SKM-1 treated with dmso at 0.1 percent for 144 hours (cell line): ENCODE results near the gene RARB.

Source experiments
- DNase-seq: peaks from one replicate; lab custom pipeline; 2025; ENCODE audit not compliant: unreplicated experiment; lab: John Stamatoyannopoulos, UW

The RARB gene

GRCh38 chr3:25471081-25471768, 43.2 kb downstream of the RARB start:
- no peak for DNase-seq

DNA sequence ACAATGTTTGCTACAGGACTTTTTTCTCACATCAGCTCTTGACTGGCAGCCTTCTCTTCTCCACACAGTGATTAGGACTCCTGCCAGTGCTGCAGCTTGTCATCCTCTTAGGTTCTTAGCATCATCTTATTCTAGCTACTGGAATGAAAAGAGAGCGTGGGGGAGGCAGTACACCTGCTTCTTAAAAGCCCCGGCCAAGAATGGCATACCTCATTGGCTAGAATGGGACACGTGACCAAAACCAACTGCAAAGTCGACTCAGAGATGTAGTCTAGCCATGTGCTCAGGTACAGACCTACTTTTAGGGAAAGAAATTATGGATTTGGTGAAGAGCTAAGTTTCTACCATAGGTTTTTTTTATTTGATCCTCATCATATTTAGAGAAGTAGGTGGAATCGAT, 44.1 kb downstream of the RARB start:
- DNase-seq, result no peak

DNA sequence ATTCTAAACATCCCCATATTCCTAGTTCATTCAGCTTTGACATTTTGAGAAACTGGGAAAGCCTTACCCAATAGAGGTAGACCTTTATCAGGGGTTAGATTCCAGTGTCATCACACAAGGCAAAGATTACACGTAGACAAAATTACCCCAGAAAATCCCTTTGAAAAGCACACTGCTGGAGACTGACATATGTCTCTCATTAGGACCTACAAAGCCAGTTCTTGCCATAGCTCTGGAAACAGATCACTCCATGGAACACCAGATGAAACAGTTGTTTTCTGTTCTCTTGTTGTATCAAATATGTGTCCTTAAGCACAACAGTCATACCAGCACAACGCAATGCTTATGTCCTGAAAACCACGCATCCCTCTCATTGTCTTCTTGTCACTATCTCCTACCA, 44.7 kb downstream of the RARB start:
- DNase-seq, result no peak

DNA sequence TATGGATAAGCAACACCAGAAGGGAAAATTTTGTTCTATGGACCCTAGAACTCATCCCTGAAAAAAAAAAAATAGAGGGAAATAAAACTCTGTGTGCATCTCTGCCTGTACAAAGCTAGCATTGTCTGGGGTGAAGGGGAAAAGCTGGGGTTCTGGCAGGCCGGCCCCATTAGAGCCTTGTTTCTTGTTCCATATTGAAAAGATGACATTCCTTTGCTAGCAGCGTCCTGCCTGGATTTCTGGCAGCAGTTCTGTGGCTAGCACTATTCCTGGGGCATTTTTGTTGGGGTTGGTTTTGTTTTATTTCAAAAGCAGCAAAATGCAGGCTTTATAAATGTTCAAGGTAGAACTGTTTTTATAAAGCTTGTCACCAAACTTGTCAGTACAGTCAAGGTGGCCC, 45.2 kb downstream of the RARB start:
- no peak for DNase-seq

DNA sequence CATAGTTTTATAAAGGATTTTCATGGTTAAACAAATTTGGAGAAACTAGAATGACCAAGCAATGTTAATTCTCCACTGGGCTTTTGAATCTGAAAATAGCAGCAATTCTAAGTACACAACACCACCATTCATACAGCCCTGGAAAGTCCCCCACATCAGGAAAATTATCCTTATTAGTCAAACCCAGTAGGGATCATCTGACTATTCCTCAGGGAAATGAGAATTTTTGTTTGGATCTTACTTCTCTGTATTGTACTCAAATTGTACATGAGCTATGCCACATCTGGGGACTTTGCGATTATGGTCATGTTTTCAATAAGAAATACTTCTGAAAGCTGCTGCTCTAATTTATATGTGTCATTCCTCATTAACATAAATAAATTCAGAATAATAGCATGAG, 46.0 kb downstream of the RARB start:
- no peak for DNase-seq

DNA sequence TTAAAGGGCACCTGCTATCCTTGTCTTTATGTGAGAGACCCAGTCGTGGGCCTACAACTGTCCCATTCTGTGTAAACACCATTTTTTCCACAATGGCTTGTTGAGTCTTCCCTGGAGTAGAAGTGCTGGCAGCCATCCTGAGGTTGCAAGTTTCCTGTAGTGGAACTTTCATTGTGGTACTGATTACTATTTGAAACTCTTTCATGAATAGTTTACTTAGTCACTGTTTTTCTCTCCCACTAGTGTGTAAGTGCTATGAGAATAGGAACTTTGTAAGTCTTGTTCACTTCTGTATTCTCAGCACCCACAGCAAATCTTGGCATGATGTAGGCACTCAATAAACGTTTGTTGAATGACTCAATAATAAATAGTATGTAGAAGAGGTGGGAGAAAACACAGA, 48.6 kb downstream of the RARB start:
- DNase-seq, result no peak

DNA sequence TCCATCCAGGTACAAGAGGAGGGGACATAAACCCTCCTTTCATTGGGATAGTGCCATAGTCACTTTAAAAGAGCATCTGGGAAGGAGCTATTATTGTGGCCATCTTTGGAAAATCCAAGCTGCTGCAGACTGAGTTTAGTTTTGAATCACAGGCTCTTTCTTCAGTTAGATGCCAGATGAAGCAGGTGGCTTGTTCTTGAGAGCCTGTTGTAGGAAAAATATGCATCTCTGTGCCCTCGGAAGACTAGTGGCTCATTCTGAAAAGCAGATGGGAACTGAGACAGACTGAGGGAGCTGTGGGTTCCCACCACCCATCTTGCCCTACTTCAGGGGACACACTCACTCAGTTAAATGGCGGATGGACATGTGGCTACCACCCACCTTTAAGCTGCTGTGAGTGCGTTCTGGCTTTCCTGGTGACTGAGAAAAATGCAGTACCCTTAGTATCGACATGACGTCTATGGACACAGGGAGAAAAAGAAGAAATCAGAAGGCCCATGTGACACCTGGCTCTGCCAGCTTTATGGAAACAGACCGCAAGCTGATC, 50.2 kb downstream of the RARB start:
- DNase-seq, result no peak

GRCh38 chr3:25478964-25479726, 51.1 kb downstream of the RARB start:
- DNase-seq, result no peak

- DNase-seq, result no peak
Observed at GRCh38 chr3:25479727-25480010, 51.6 kb downstream of the RARB start.

- no peak for DNase-seq
Observed at GRCh38 chr3:25480811-25481210, 52.7 kb downstream of the RARB start.

- DNase-seq, result no peak
Observed at GRCh38 chr3:25481386-25481785, 53.3 kb downstream of the RARB start.

- no peak for DNase-seq
Observed at GRCh38 chr3:25483456-25483855, 55.4 kb downstream of the RARB start.

DNA sequence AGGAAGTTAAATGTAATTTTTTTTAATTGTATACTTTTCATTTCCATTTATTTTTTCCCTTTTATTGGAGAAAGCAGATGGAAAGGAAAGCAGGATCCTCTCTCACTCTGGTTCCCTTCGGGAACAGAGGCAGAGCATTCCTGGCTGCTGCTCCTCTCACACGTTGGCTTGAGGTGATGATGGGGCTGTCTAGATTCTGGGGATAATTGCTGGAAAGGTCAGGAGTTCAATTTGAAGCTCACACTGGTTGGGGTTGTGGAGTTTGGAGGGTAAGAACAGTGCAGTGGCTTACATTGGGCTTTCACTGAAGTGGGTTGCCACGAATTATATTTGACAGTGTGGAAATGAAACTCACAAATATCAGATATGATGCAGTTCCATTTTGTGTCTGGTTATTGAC, 57.6 kb downstream of the RARB start:
- no peak for DNase-seq

DNA sequence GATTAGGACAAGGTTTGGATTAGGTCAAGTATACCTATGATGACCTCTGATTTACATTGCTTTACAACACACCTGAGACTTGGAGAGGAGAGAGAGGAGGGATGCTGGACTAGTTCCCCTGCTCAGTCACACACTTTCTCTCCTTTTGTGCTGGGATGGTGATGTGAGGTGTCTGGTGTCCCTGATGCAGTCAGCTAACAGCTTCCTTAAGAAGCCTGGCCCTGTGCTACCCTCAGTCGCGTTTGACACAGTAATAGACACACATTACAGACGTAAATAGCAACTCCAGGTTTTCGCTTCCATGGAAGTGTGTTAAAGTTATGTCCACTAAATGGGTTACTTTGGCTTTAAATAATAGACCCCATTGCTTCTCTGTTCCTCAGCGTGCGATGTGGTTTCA, 58.9 kb downstream of the RARB start:
- DNase-seq, result no peak

DNA sequence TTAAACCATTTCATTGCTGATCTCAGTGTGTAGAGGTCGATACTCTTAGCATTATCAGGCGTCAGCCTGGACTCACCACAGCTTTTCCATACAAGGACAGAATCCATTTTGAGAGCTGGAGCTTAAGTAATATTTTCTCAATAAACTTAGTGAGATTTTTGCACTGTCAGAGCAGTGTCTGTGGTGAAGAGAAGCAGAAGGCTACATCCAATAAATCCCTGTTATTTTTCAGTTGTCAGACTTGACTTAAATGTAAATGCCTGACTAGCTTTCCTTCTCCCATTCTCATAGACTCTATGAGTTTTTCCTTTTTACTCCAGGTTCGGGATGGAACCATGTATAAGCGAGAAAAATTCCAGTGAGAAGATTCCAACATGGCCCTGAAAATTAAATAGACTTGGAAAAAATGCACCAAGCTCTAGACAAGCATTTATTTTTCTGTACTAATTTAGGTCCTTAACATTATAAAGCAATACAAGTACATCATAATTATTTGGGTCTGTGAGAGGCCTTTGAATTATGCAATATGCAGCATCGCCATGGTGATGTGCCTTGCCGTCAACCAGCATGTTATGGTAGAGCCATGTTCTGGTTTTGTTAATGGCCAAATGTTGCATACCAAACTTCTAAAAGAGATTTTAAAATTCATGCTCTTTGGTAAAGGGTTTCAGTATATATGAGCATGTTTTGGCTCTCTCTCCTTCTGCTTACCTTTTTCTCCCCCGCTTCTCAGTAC, 62.0 kb downstream of the RARB start:
- DNase-seq, result no peak

DNA sequence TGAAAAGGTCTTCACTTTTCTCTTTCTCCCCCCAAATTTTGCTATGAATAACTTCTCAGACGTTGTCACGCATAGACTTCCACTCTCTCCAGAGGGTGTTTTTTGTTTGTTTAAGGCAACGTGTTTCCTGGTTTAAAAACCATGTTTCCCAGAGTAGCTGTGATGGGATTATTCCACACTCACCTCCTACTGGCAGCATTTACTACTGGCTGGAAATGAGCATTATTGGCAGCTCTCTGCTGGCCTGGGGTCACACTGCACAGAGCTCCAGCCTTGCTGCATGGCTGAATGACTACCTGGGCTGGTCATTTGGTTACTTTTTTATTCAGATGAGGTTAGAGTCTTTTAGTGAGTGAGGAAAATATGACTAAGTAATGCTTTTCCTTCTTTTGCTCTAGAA, 65.2 kb downstream of the RARB start:
- no peak for DNase-seq

- DNase-seq, result no peak
Observed at GRCh38 chr3:25493786-25494185, 65.7 kb downstream of the RARB start.

DNA sequence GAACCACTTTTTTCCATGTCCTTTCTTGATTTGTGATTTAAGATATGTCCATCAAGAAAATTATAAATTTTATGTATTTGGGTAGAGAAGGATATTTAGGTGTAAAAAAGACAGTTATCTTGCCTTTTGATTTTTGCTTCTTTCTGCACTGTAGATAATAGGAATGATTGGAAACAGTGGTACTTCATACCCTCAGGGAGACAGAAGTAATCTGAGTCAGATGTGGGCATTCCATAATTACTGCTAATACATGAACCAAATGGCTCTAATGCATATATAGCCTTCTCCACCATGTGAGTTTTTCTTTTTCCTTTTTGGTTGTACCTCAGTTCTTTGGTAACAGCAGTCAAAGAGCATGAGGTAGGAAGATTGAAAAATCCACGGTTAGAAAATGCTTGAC, 67.2 kb downstream of the RARB start:
- DNase-seq, result no peak

- DNase-seq, result no peak
Observed at GRCh38 chr3:25495726-25496253, 67.7 kb downstream of the RARB start.

GRCh38 chr3:25497096-25497495, 69.0 kb downstream of the RARB start:
- DNase-seq, result no peak

GRCh38 chr3:25500706-25501210, 72.7 kb downstream of the RARB start:
- no peak for DNase-seq

GRCh38 chr3:25502233-25502632, 74.2 kb downstream of the RARB start:
- no peak for DNase-seq
